Omental fat pad (tissue), 4 donors: ENCODE results near the gene SPATA4. TPM values are rescaled to one million over a fixed set of nuclear protein-coding genes. Genes with fewer than 3 reads are reported as not detected.
"Not testable (repeated sequence)": the region's sequence is repeated elsewhere in the genome, so short reads cannot be mapped to it uniquely, and the experiment has no call there.

Experiments used
- ATAC-seq: fragments of 150-250 bp; one replicate; pipeline ENCODE4 v1.9.1; 2016; ENCODE audit warnings: mild to moderate bottlenecking, moderate library complexity; ENCODE audit not compliant: low FRiP score
- DNase-seq: peaks from one replicate; pipeline ENCODE4 v3.0.0-alpha.2; 2019; ENCODE audit warnings: low spot score
- CTCF ChIP-seq, 3 donors: fragments of 450-650 bp; IDR thresholded peaks; one replicate each; pipeline ENCODE4 v1.5.1; 2016 to 2017; ENCODE audit warnings: antibody characterized with exemption in 3 of 3, mild to moderate bottlenecking in 3 of 3, moderate library complexity in 2 of 3
- total RNA-seq, 4 donors: library from RNA; depleted of rRNA; stranded (reverse); fragments of >200 nt; gene quantifications; one replicate each; pipeline ENCODE4 v1.1.0, GENCODE V29; 2016

SPATA4 gene
- total RNA-seq, 4 donors from 2014 or later: not detected

DNA sequence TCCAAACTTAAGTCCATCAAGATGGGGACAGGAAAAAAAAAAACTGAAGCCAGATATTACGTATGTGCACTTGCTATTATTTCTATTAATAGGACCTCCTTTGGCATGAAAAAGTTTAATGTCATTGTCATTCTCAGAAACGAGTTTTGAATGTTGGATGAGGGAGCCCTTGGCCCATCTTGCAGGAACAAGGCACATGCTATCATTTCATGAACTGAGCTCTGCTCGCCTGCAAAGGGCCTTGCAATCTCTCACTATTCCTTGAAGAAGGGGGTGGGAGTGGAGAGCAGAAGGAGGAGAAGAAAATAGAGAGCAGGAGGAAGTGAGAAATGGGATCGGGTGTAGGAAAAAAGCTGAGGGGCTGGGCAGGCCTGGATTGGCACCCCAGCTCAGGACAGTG, 34.3 kb upstream of the SPATA4 start:
- ATAC-seq (no peak), DNase-seq (no peak)
- TF ChIP-seq CTCF (IDR thresholded peaks at IDR 0.05): no peak

DNA sequence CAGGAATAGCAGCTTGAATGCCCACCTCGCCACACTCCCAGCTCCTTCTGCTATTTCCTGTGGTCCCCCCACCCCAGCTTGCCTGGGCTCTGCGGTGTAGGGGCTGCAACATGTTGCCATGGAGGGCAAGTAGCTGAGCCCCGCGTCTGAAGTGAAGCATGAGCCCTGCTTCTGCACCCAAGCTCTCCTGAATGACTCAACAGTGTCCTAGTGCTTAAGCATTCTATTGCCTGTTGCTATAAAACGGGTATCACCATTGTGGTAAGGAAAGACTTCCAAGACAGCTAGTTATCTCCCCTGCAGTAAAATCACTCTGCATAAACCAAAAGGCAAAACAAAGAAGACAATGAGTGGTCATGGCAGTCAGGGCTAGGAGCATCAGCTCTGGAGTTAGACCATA, 31.4 kb upstream of the SPATA4 start:
- ATAC-seq (no peak), DNase-seq (no peak)
- TF ChIP-seq CTCF (IDR thresholded peaks at IDR 0.05): no peak

GRCh38 chr4:176223561-176223960, 28.2 kb upstream of the SPATA4 start:
- DNase-seq: no peak
- TF ChIP-seq CTCF (IDR thresholded peaks at IDR 0.05): no peak
- ATAC-seq: no peak

DNA sequence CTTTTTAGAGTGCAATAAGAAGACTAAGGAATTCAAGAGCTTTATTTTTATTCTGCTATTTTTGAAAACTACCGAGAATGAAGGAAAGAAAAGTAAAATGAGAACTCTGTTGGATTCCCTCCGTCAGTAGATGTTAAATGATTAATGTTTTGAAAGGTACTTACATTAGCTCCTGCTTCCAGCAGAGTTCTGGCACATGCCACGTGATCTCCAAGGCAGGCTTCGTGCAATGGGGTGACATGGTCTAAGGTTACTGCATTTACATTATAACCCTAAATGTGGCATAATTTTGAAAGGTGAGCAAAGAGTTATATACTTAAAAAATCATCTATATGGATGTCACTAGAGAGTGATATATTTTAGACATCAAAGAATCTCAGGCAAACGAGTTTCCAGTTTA, 26.8 kb upstream of the SPATA4 start:
- ATAC-seq (no peak), DNase-seq (no peak)
- no peak for TF ChIP-seq CTCF (IDR thresholded peaks at IDR 0.05)

DNA sequence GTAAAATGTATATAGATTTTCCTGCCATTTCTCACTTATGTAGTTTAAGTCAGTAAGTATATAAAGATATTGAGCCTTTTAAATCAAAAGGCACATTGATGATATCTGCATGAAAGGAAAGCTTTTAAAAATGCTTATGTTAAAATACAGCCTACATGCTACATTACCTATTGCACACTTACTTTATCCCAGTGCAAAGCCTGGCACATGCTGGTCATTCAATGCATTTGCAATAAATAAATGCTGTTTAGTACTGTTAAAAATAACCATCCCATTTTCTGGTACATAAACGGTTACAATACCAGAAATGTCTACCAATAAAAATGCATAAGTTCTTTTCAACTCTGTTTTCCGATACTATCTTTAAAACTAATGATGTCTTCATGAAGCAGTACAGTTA, 22.1 kb upstream of the SPATA4 start:
- TF ChIP-seq CTCF (IDR thresholded peaks at IDR 0.05): no peak
- DNase-seq (no peak), ATAC-seq (no peak)

DNA sequence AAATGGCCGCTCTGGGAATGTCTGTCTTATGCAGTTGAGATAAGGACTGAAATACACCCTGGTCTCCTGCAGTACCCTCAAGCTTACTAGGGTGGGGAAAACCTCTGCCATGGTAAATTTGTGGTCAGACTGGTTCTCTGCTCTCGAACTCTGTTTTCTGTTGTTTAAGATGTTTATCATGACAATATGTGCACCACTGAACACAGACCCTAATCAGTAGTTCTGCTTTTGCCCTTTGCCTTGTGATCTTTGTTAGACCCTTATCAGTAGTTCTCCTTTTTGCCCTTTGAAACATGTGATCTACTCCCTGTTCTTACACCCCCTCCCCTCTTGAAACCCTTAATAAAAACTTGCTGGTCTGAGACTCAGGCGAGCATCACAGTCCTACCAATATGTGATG, 17.0 kb upstream of the SPATA4 start:
- DNase-seq, ATAC-seq: not testable (repeated sequence)

GRCh38 chr4:176210579-176211296, 15.4 kb upstream of the SPATA4 start:
- no peak for TF ChIP-seq CTCF (IDR thresholded peaks at IDR 0.05)
- no peak for ATAC-seq
- no peak for DNase-seq
